BLaER1 (cell line): ENCODE data around the gene ABCG1.
A peak's percentile ranks its signal among the peaks of the same experiment; 100 is the strongest.

Source experiments
- H3K27ac ChIP-seq: shearing (Covaris generic); formaldehyde crosslinking; 2 replicates; pipeline ENCODE4 v1.8.1; 2022
- H3K27me3 ChIP-seq: shearing (Covaris generic); formaldehyde crosslinking; 2 replicates; pipeline ENCODE4 v1.8.1; 2022
- H3K36me3 ChIP-seq: shearing (Covaris generic); formaldehyde crosslinking; 2 replicates; pipeline ENCODE4 v1.8.1; 2022
- H3K4me1 ChIP-seq: shearing (Covaris generic); formaldehyde crosslinking; 2 replicates; pipeline ENCODE4 v1.8.1; 2022
- H3K4me2 ChIP-seq: shearing (Covaris generic); formaldehyde crosslinking; 2 replicates; pipeline ENCODE4 v1.8.1; 2022
- H3K4me3 ChIP-seq: shearing (Covaris generic); formaldehyde crosslinking; 2 replicates; pipeline ENCODE4 v1.8.1; 2022
- H3K9ac ChIP-seq: shearing (Covaris generic); formaldehyde crosslinking; 2 replicates; pipeline ENCODE4 v1.8.1; 2022
- H3K9me3 ChIP-seq: shearing (Covaris generic); formaldehyde crosslinking; 2 replicates; pipeline ENCODE4 v1.8.1; 2022
- H4K20me1 ChIP-seq: shearing (Covaris generic); formaldehyde crosslinking; 2 replicates; pipeline ENCODE4 v1.8.1; 2022
- Cebpa-rat ChIP-seq: shearing (Covaris generic); IDR thresholded peaks from 2 replicates; pipeline ENCODE4 v1.8.1; 2022

The ABCG1 gene

GRCh38 chr21:42230636-42231035, 11.7 kb downstream of the ABCG1 start:
- Histone ChIP-seq H3K27me3 (no peaks in the 10 kb centered on the region), H3K4me1 (peaks cover 100% of the 10 kb centered on the region), H4K20me1 (peaks cover under 1% of the 10 kb centered on the region; the same call in 1 of the 2 replicates), H3K4me3 (0 out of 2 replicates have a peak overlapping the region, but pooled peaks have one; percentile 2), H3K27ac (peak overlapping the region; percentile 96), H3K9me3 (peaks cover 20% of the 10 kb centered on the region), H3K36me3 (peaks cover 20% of the 10 kb centered on the region), H3K4me2 (peak overlapping the region; percentile 97), H3K9ac (no peak overlapping the region)
- no peak for TF ChIP-seq Cebpa-rat

DNA sequence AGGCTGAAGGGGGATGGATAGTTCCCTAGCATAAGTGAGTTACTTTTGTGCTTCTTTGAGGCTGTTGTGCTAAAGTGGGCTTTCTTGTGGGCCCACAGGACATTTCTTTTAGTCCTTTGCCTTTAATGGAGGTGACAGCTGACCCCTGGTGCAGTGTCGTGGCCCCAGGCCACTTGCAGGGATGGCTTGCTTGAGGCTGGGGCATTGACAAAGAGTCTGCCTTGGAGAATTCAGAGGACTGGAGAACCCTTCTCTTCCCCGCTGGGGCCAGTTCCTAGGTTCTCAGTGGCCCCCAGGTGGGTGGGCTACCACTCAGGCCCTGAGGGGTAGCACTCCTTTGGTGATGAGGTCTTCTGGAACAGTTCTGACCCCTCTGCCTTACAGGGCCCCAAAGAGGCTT, 12.8 kb downstream of the ABCG1 start:
- Histone ChIP-seq H4K20me1 (peaks cover 12% of the 10 kb centered on the region), H3K36me3 (peaks cover 9% of the 10 kb centered on the region), H3K4me3 (no peak overlapping the region), H3K27ac (peak overlapping the region; percentile 96), H3K9ac (peak overlapping the region; percentile 80), H3K4me2 (peak overlapping the region; percentile 97), H3K9me3 (peaks cover 9% of the 10 kb centered on the region), H3K4me1 (peaks cover 100% of the 10 kb centered on the region), H3K27me3 (no peaks in the 10 kb centered on the region)
- TF ChIP-seq Cebpa-rat: no peak

DNA sequence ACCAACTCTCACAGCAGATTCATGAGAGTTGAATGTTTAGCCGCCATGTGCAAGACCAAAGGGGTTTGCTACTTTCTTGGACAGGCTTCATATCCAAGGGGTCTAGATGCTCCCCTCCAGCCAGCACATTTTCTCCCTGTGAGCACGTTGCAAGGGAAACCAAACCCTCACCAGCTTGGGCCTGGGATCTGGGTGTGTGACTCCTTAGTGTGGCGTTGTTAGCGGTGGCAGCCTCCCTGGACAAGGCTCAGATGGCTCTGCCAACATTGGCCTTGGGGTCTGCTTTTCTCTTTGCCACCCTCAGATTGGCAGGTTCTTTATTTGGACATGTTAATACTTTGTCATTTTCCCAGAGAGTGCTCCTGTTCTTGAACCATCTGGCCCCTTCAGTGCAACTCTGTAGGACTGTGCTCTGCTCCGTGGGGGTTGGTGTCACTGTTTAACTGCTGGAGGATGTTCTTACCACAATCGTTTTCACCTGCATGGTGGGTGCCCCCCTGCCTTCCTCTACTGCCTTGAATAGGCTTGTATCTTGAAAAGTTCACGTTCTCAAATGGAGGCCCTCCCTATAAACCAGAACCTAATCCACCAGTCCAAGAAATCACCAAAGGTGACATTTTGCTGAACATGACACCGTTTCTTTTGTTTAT, 13.4 kb downstream of the ABCG1 start:
- Histone ChIP-seq H3K27ac (peak overlapping the region; percentile 96), H3K27me3 (no peaks in the 10 kb centered on the region), H3K9ac (peak overlapping the region; percentile 80), H3K36me3 (peaks cover 4% of the 10 kb centered on the region), H4K20me1 (peaks cover 17% of the 10 kb centered on the region), H3K4me1 (peaks cover 100% of the 10 kb centered on the region), H3K9me3 (peaks cover 4% of the 10 kb centered on the region), H3K4me2 (peak overlapping the region; percentile 97), H3K4me3 (no peak overlapping the region)
- TF ChIP-seq Cebpa-rat: no peak

DNA sequence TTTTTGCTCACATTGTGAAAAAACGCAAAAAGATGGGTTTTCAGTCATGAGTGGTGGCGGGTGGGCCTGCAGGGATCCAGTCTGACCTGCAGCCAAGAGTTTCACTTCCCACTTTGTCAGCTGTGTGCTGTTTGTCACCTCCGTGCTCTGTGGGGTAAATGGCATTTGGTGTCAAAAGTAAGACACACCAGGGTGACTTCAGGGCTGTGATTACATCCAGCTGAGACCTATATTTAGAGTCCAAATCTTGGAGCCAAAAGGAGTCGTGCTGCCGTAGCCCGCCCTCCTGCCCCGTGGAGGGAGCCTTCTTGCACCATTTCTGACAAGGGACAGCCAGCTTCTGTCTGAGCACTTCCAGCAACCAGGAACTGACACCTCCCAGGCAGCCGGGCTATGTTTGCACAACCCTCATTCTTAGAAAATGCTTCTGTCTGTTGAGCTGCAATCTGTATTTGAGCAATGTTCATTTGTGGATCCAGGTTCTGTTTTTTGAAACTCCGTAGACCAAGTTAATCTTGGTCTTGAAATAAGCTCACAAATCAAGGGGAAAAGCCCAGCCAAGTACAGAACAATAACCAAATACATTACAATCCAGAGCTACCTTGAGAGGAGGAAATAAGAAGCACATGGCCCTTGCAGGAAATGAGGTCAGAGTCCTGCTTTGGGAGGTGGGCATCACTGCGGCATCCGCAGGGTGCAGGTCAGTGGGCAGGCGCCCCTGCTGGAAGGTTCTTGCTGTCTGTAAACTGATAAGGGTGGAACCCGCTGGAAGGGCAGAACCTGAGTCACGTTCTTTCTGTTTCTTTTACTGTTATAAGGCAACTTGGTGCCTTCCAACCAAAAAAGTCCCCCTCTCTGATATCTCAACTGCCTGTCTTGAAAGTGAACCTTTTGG, 14.4 kb downstream of the ABCG1 start:
- Histone ChIP-seq H3K9ac (peak overlapping the region; percentile 80), H3K27ac (peak overlapping the region; percentile 96), H3K36me3 (no peaks in the 10 kb centered on the region; the same call in none of the 2 replicates), H3K27me3 (no peaks in the 10 kb centered on the region), H3K9me3 (no peaks in the 10 kb centered on the region), H3K4me3 (peak overlapping the region; percentile 60), H3K4me1 (peaks cover 100% of the 10 kb centered on the region), H3K4me2 (peak overlapping the region; percentile 97), H4K20me1 (peaks cover 27% of the 10 kb centered on the region)
- TF ChIP-seq Cebpa-rat: no peak

GRCh38 chr21:42234041-42234440, 15.1 kb downstream of the ABCG1 start:
- H4K20me1 ChIP-seq: peaks cover 34% of the 10 kb centered on the region
- no peaks in the 10 kb centered on the region; the same call in none of the 2 replicates for H3K36me3 ChIP-seq
- no peaks in the 10 kb centered on the region for H3K27me3 ChIP-seq
- H3K9ac ChIP-seq: peak overlapping the region; percentile 80
- H3K4me1 ChIP-seq: peaks cover 100% of the 10 kb centered on the region
- H3K4me3 ChIP-seq: peak overlapping the region; percentile 60
- H3K27ac ChIP-seq: peak overlapping the region; percentile 96
- no peaks in the 10 kb centered on the region for H3K9me3 ChIP-seq
- TF ChIP-seq Cebpa-rat: no peak
- H3K4me2 ChIP-seq: peak overlapping the region; percentile 97

- Histone ChIP-seq H4K20me1 (peaks cover 41% of the 10 kb centered on the region), H3K4me1 (peaks cover 100% of the 10 kb centered on the region), H3K27ac (peak overlapping the region; percentile 96), H3K27me3 (no peaks in the 10 kb centered on the region), H3K9me3 (no peaks in the 10 kb centered on the region), H3K4me3 (peak overlapping the region; percentile 60), H3K4me2 (peak overlapping the region; percentile 97), H3K36me3 (no peaks in the 10 kb centered on the region; the same call in none of the 2 replicates), H3K9ac (peak overlapping the region; percentile 80)
- no peak for TF ChIP-seq Cebpa-rat
Observed at GRCh38 chr21:42234464-42235241, 15.7 kb downstream of the ABCG1 start.

DNA sequence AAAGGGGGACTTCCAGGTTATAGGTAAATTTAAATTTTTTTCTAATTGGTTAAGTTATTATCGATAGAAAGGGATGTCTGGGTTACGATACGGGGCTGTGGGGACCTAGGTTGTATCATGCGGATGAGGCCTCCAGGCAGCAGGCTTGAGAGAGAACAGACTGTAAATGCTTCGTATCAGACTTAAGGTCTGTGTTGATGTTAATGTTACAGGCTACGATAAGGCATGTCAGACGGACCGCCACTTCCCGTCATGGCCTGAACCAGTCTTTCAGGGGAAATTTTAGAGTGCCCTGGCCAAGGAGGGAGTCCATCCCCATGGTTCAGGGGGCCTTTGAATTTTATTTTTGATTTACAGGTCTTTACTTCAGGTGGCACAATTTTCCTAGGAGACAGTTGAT, 16.7 kb downstream of the ABCG1 start:
- Histone ChIP-seq H3K4me2 (peak overlapping the region; percentile 97), H3K9me3 (no peaks in the 10 kb centered on the region), H4K20me1 (peaks cover 50% of the 10 kb centered on the region), H3K4me3 (peak overlapping the region; percentile 60; the same call in 1 of the 2 replicates), H3K9ac (peak overlapping the region; percentile 80), H3K4me1 (peaks cover 100% of the 10 kb centered on the region), H3K27me3 (peaks cover 5% of the 10 kb centered on the region; the same call in 1 of the 2 replicates), H3K36me3 (no peaks in the 10 kb centered on the region; the same call in 1 of the 2 replicates), H3K27ac (peak overlapping the region; percentile 96)
- TF ChIP-seq Cebpa-rat: no peak

GRCh38 chr21:42236014-42236413, 17.1 kb downstream of the ABCG1 start:
- no peak for TF ChIP-seq Cebpa-rat
- Histone ChIP-seq H3K4me3 (no peak overlapping the region), H3K9ac (0 out of 2 replicates have a peak overlapping the region, but pooled peaks have one; percentile 80), H3K36me3 (no peaks in the 10 kb centered on the region; the same call in 1 of the 2 replicates), H3K4me2 (peak overlapping the region; percentile 97), H3K27ac (peak overlapping the region; percentile 96), H3K27me3 (peaks cover 5% of the 10 kb centered on the region; the same call in 1 of the 2 replicates), H3K9me3 (no peaks in the 10 kb centered on the region), H4K20me1 (peaks cover 54% of the 10 kb centered on the region), H3K4me1 (peaks cover 100% of the 10 kb centered on the region)

GRCh38 chr21:42236693-42237092, 17.8 kb downstream of the ABCG1 start:
- TF ChIP-seq Cebpa-rat: no peak
- peaks cover 100% of the 10 kb centered on the region for H3K4me1 ChIP-seq
- peak overlapping the region; percentile 97 for H3K4me2 ChIP-seq
- peak overlapping the region; percentile 96; the same call in 1 of the 2 replicates for H3K27ac ChIP-seq
- H3K9me3 ChIP-seq: no peaks in the 10 kb centered on the region
- H3K36me3 ChIP-seq: no peaks in the 10 kb centered on the region; the same call in 1 of the 2 replicates
- H3K9ac ChIP-seq: no peak overlapping the region
- H3K4me3 ChIP-seq: no peak overlapping the region
- H4K20me1 ChIP-seq: peaks cover 61% of the 10 kb centered on the region
- H3K27me3 ChIP-seq: peaks cover 5% of the 10 kb centered on the region; the same call in 1 of the 2 replicates
